RCC 7860 (cell line): ENCODE measurements around the gene WNT9A.
"Not testable (repeated sequence)": the region's sequence is repeated elsewhere in the genome, so short reads cannot be mapped to it uniquely, and the experiment has no call there.

Experiments used
- DNase-seq: peaks from one replicate; pipeline ENCODE4 v3.0.0-alpha.2; 2015; ENCODE audit warnings: low spot score
- FAIRE-seq: peaks from 2 replicates; lab custom pipeline; 2012; peaks lifted over from hg19 to GRCh38; lab: Jason Lieb, UNC

Gene WNT9A

GRCh38 chr1:227889047-227889862 is 58.5 kb downstream of the WNT9A start:
- DNase-seq (no peak), FAIRE-seq (no peak)

GRCh38 chr1:227888404-227889046 is 59.2 kb downstream of the WNT9A start:
- FAIRE-seq (no peak), DNase-seq (no peak)

GRCh38 chr1:227887697-227888403 is 59.9 kb downstream of the WNT9A start:
- DNase-seq, result no peak
- FAIRE-seq, result no peak

GRCh38 chr1:227886993-227887696 is 60.6 kb downstream of the WNT9A start:
- no peak for DNase-seq
- FAIRE-seq, result no peak

- FAIRE-seq, result no peak
Observed at GRCh38 chr1:227886503-227886961, 61.2 kb downstream of the WNT9A start.

GRCh38 chr1:227885648-227886502 is 61.9 kb downstream of the WNT9A start:
- no peak for DNase-seq
- no peak for FAIRE-seq

More at GRCh38 chr1:227886503-227886961, 61.2 kb downstream of the WNT9A start:
- no peak for DNase-seq

GRCh38 chr1:227885135-227885647 is 62.5 kb downstream of the WNT9A start:
- no peak for DNase-seq
- no peak for FAIRE-seq

GRCh38 chr1:227884370-227885134 is 63.2 kb downstream of the WNT9A start:
- DNase-seq, result no peak
- FAIRE-seq, result no peak

- DNase-seq, result no peak
- FAIRE-seq, result no peak
Observed at GRCh38 chr1:227883641-227884301, 64.0 kb downstream of the WNT9A start.

GRCh38 chr1:227883073-227883520 is 64.6 kb downstream of the WNT9A start:
- no peak for DNase-seq
- FAIRE-seq, result no peak

- DNase-seq (no peak), FAIRE-seq (no peak)
Observed at GRCh38 chr1:227880342-227880924, 67.3 kb downstream of the WNT9A start.

GRCh38 chr1:227877810-227878209 is 69.9 kb downstream of the WNT9A start:
- DNase-seq, FAIRE-seq: not testable (repeated sequence)

- not testable (repeated sequence) for DNase-seq, FAIRE-seq
Observed at GRCh38 chr1:227871892-227872291, 75.8 kb downstream of the WNT9A start.

- FAIRE-seq (no peak), DNase-seq (no peak)
Observed at GRCh38 chr1:227870366-227870765, 77.4 kb downstream of the WNT9A start.

- FAIRE-seq (no peak), DNase-seq (no peak)
Observed at GRCh38 chr1:227869851-227870305, 77.9 kb downstream of the WNT9A start.

- DNase-seq (no peak), FAIRE-seq (no peak)
Observed at GRCh38 chr1:227869279-227869842, 78.4 kb downstream of the WNT9A start.
